GM18870 (cell line): ENCODE measurements around the gene CALB2.
"Not testable (repeated sequence)": the region's sequence is repeated elsewhere in the genome, so short reads cannot be mapped to it uniquely, and the experiment has no call there.

Experiments
- ATAC-seq: cut with Tn5 transposase; IDR thresholded peaks from one replicate; pipeline ENCODE4 v1.9.1; 2021; ENCODE audit warnings: moderate library complexity; ENCODE audit not compliant: unreplicated experiment

The CALB2 gene

DNA sequence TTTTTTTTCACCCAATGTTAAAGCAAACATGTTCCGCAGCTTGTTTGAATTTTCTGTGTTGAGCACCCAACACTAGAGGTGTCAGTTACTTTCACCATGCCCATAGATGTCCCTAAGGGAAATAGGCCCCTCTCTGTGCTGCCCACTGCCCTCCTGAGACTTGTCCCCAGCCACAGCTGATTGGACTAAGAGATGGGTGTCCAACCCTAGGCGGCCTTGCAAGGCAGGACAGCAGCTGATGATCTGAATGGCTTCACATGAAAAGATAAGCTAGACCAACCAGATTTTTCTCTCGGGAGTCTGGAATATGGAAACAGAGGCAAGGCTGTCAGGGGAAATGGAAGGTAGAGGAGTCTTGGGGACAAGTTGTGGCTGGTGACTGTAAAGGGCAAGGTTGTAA, 6.1 kb upstream of the CALB2 start:
- ATAC-seq = no peak

DNA sequence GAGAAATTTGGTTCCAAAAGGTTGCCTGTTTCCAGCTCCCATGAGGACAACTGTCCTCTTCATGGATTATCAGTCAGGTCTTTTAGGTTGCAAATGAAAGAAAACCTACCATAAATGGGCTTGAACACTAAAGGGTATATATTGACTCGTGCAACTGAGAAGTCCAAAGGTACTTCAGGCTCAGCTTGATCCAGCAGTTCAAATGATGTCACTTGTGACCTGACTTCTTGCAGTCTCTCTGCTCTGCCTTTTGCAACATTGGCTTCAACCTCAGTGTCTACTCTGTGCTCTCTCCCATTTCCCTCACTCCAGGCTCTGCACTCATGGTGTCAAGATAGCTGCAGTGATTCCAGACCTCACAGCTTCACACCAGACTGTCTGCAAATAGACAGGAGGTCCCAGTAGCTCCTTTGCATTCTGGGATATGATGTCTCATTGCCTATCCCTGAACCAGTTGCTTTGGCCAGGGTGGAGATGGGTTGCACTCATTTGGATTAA, 5.5 kb upstream of the CALB2 start:
- ATAC-seq = no peak

DNA sequence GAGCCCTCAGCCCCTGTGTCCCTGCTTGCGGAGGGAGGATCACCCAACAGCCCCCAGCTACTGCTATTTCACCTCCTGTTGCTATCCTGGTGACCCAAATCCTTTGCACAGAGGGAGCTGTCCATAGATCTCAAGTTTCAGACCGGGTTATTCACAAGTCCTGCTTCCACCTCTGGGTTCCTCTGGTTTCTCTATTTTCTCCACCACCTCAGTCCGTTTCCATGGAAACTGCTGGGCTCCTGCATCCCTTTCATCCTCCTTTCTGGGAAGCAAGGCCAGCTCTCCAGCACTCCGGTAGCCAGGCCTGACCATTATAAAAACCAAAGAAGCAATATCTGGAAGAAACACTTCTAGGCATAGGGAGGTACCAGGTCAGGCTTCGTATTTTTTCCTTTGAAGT, 4.8 kb upstream of the CALB2 start:
- ATAC-seq = no peak

DNA sequence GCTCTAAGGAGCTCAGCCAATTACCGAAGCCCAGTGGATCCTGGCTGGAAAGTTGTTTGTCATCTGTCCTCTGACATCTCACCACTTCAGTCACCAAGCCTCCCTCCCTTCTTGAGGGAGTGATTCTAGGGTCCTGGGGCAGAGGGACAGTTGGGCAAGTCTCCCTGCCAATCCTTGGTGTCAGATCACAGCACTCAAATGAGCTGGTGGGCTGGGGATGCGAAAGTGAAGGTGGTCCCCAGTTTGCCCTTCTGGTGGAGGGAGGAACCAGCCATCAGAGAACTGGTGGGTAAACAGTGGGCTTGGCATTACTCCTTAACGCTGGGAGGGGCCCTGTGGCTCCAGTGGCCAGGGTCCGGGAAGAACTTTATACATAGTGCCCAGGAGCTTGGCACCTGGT, 4.4 kb upstream of the CALB2 start:
- no peak for ATAC-seq

DNA sequence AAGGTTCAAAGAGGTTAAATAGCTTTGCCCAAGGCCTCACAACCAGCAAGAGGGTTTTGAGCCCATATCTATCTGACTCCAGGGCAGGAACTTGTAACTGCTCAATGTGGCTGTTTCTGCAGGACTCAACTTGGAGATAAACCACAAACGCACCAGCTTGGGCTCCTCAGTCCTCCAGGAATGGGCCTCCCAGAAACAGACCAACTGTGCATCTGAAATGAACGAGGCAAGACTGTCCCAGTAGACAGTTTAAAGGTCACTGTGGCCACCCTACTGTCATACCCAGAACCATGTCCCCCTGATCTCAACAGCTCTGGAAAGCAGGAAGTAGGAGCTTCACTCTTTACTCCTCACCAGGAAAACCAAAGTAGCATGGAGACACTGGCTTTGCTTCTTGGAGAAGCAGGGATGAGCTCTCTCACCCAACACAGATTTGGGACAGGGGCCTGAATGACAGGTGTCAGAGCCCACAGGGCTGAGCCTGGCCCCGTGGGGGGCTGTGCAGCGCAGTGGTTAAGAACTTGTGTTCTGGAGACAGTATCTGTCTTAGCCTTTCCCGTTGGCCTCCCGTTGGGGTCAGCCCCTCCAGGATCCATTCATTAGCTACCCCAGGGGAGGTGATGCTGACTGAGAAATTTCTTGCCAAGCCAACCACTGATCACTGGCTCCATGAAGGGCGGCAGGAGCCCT, 2.3 kb upstream of the CALB2 start:
- ATAC-seq = no peak

DNA sequence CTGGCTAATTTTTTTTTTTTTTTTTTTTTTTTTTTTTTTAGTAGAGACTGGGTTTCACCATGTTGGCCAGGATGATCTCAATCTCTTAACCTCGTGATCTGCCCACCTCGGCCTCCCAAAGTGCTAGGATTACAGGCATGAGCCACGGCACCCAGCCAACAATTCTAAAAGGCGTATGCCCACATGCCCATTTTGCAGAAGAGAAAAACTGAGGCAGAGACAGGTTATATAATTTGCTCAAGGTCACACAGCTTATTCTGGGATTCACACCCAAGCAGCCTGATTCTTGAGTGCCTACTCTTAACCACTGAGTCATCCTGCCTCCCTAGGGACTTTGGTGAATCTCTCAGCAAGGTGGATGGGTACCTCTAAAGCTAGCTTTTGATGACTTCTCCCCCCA, 1.6 kb upstream of the CALB2 start:
- ATAC-seq = not testable (repeated sequence)

DNA sequence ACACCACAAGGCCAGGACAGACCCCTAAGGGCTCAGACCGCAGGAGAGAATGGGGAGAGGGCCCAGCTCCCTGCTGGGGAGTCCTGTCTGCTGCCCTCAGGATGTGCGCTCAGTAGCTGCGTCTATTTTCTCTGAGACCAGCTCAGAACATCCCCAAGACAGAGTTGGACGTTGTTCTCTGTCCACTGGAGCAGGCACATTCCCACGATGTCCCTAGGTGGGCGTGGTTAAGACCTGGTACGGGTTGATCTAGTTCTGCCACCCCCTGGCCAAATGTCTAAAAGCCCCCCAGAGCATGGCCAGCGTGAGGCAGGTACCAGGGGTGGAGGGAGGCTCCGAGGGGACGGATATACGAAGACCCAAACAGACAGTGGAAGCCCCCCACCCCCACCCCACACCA, 842 bp upstream of the CALB2 start:
- no peak for ATAC-seq

DNA sequence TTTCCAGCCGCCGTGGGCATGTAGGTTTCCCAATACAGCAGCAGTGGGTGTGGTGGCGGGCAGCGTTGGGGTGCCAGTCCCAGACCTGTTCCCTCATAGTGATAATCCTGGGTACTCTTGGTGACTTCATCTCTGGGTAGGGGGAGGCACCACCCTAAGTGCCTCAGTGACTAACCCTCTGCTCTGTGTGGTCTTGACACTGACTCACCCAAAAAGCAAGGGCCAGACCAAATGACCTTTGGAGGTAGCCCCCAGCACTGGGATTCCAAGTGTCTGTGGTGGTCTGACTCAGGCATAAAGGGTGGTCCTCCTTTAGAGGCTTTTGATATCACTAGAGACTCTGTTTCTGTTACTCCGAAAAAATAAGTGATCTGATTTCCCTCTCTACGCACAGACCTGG, 908 bp downstream of the CALB2 start:
- no peak for ATAC-seq

DNA sequence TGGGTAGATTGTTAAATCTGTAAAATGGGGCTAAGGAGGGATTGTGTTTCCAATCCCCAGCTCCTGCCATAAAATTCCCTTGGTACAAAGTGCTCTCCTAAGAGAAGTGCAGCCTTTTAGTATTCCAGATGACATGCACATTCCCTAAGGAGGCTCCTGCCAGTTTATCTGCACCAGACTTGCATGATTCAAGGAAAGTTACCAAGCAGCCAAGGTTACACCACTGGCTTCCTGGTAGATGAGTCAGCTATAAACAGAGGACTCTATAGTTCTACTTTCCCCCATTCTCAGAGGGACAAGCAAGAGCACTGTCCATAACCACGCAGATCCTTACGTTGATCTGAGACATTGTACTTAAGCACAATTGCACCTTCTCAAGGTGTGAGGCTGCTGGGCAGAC, 1.9 kb downstream of the CALB2 start:
- no peak for ATAC-seq

DNA sequence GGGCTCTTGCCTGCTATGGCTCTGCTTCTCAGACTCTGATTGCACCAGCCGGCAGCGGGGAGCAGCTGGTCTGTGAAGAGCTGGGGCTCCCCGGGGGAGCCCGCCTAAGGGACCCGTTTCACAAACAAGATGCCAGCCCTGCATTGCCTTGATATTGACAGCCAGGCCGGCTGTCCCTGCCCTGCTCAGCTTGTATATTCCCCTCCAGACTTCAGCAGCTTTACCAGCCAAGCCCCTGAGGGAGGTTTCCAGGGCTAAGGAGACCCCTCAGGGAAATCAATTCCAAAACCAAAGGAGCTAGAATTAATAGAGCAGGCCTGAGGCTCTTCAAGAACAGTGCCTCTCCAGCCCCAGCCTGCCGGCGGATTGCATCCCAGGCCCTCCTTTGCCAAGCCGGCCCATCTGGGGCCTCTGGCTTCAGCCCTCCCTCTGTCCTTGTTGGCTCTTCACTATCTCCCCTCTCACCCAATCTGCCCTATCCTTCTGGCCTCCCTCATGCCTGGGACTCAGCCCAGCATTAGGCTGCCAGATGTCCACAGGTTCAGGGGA, 5.7 kb downstream of the CALB2 start:
- no peak for ATAC-seq

DNA sequence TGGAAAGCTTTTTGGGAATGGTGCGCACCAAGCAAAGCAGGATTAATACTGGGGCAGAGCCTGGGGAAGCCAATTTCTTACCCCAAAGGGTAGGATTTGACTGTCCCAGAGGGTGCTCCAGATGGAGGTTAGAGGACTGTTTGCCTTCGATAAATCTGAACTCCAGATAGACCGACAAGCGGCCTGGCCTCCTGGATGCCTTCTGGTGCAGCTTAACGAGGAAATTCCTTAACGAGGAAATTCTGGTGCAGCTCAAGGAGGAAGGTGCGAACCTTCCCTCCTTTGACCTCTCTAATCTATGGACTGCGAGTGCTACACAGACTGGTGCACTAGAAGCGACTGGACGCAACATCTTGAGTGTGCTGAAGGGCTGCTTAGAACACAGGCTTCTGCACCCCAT, 6.5 kb downstream of the CALB2 start:
- ATAC-seq = no peak

DNA sequence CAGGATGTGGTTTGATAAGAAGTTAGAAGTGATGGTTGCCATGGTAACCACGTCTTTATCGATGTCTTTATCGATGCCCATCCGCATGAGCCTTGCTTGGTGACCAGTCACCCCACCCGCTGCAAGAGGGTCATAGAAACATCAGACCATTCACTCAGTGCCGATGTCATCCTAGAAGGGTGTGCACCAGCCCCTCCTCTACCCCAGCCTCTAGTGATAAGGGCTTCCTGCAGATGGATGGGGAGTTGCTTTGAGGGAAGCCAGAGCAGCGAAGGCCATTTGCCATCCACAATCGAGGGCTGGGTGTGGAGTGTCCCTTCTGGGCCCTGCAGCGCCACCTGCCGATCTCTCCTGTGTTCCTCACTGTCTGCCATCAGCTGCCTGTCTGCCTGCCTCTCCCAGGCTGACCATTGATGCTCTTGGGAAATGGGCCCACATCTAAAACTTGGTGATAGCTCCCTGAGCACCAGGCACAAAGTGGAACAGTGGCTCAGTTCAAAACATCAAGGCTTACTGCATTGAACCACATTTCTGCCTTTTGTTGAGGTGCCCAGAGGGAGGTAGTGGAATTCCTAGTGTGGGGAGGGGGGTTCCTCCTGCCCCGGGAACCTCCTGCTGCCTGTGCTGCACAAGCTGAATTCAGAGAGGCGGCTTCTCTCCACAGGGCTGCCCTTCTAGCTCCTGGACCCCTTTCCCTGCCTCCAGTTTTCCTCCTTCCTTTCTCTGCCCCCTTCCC, 8.9 kb downstream of the CALB2 start:
- ATAC-seq = no peak

DNA sequence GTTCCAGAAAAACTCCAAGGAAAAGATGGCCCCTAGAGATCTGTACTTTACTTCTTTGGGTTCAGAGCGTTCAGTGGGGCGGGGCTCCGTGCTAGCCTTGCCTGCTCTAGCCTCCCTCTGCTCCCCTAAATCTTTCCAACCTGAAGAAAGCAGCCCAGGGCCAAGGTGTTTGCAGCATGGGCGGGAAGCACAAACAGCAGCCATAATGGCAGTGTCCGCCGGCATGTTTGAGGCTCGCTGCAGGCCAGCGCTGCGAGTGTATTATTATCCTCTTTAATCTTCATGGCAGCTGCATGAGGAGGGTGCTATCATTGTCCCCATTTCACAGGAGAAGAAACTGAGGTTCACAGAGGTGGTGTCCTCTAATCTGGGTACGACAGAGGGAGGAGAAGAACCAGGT, 10.4 kb downstream of the CALB2 start:
- no peak for ATAC-seq

DNA sequence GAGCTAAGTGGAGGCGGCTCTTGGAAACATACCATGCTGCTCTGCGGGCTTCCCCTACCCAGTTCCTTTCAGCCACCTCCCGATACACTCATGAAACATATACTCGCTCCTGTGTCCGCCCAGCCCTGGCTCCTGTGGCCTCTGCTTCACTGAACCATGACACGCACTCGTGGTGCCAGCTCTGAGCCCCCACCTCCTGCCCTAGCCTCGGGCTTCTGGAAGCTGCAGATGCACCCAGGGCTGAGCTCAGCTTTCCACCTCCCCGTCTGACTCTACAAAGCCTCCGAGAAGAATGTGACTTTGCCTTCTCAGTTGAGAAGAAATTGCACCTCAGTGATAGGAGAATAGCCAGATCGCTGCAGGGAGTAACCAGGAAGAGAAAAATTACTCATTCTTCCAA, 11.0 kb downstream of the CALB2 start:
- no peak for ATAC-seq

DNA sequence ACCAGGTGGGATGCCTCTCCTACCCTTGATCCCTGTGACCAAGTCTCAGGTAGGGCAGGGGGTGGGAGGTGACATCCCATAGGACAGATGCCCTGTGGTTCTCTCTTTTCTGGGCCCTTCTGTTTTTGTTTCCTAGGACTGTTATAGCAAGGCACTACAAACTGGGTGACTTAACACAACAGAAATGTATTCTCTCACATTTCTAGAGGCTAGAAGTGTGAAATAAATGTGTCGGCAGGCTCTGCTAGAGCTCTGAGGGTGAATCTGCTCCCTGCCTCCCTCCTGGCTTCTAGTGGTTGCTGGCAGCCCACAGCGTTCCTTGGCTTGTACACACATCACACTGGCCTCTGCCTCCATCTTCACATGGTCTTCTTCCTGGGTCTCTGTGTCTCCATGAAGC, 12.7 kb downstream of the CALB2 start:
- ATAC-seq = no peak

DNA sequence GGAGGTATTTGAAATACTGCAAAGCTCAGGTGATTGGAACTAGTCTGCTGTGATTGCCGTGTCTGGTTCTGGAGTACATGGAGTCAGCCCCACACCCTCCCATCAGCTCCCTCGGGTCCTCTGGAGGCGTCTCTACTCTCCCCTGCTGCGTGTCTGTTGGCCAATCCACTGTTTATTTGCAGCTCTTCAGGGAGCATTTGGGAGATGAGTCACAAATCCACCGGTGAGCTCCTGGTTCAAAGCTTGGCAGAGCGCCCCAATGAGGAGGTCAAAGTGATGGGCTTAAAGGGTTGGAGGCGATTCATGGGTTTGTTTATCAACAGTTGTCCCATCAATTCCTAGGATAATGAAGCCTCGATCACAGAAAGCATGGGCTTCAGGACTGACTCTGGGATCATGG, 14.6 kb downstream of the CALB2 start:
- ATAC-seq = no peak

DNA sequence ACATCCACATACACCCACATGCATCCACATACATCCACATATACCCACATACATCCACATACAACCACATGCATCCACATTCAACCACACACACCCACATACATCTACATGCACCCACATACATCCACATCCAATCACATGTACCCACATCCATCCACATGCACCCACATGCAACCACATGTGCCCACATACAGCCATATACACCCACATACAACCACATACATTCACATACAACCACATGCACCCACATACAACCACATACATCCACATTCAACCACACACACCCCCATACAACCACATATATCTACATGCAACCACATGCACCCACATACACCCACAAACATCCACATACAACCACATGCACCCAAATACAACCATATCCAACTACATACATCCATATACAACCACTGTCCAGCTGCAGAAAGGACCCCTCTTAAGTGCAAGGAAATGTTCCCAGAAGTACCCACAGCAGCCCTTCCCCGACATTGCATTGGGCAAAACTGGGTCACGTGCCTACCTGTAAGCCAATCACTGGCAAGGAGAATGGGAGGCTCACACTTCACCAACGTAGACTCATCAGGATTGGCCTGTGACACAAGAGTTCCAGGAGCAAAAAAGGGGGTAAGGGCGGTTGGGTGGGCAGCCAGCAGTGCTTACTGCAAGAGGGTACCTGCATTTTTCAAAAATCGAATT, 18.1 kb downstream of the CALB2 start:
- no peak for ATAC-seq

DNA sequence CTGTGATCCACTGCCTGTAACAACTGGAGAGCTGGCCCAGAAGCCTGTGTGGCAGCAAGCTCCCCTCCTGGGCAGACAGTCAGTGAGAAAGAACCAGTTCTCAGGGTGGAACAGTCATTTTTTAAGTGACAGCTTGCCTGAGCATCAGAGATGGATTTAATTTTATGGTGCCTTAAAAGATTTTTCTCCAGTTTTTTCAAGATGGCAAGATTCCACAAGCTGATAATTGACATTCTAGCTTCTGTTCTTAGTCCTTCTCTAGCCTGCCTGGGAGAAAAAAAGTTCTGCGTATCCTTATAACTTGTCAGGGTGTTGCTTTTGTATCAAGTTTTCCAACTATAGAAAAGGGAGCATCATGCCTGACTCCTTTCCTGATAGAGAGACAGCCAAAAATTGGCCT, 21.2 kb downstream of the CALB2 start:
- ATAC-seq = no peak

DNA sequence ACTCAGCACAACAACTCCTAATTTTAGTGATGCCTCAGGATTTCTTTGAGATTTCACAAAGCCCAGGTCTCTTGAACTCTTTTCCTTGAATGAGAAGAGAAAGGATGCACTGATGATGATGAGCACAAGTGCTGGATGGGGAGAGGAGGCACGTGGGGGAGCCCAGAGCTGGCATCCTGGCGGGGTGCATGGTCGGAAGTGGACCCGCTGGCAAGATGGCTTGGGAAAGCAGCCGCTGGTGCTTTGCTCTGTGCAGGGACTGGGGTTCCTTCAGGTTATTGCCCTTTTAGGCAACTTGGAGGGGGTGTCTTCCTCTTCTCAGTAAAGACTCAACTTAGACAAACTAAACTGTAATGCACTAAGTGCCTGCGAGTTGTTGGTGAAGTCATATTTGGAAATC, 22.3 kb downstream of the CALB2 start:
- ATAC-seq = no peak

DNA sequence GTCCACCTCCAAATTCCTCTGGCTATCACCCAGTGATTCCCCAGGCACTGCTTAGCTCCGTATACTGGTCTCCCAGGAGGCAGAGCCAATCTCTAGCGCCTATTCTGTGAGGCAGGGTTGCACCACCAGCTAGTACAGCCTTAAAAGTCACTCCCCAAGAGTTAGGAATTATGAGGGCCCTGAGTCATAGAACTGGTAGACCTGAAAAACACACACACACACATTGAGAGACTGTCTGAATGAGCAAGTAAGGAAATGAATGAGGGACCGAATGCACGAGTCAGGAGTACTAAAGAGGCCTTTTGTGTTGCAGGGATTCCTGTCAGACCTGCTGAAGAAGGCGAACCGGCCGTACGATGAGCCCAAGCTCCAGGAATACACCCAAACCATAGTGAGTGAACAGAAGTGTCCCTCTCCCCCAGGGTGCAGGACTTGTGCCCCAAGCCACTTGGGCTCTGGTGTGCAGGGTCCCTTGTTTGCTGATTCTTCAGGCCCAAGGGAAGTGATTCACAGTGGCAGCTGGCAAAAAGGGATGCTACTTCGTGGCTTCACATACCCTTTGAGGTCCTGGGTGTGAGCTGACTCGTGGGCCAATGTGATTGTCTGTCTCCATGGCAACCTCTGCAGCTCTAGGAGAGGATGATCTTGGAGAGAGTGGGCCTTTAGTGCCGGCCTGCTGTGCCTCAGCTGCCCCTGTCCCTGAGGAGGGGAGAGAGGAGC, 24.7 kb downstream of the CALB2 start:
- no peak for ATAC-seq

DNA sequence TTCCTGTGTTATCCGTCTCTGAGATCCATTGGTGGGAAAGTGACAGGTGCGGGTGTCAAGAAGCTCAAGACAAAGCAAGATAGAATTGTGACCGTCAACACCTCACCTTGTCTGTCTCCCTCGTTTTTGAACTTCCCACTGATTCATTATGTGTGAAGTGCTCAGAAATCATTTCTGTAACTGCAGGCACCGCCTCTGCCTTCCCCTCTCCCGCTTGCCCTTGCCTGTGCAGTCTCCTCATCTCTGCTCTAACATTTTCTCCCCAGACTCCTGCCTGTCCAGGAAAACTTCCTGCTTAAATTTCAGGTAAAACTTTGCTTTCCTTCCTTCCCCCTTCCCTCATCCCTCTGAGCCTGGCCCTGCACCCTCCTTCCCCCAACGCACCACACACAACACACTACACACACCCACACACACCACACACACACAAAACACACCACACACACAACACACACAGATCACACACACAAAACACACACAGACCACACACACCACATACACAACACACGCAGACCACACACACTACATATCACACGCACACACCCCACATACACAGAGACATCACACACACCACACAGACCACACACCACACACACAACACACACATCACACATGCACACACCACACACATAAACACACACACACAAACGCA, 25.7 kb downstream of the CALB2 start:
- no peak for ATAC-seq
